ENCODE data around the gene CCNI.

The CCNI gene

DNA sequence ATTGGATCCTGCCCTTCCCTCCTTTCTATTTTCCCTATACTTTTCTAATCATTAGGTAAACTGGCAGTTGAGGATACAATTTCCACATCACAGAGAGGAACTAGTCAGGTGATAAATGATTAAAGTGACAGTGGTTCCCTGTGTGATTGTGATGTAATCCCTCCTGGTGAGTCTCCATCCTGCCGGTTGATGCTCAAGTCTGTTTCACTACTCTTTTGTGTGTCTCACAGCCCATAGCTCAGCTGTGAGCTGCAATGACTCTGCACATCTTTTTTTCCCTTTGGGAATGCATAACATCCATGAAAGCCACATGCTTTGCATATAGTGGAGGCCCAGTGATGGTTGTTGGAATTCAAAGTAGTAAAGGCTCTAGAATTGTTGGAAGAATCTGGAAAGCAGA is 60.4 kb downstream of the CCNI start:
- no peak overlapping the region for H3K27ac ChIP-seq
- TF ChIP-seq, protein P1, sequence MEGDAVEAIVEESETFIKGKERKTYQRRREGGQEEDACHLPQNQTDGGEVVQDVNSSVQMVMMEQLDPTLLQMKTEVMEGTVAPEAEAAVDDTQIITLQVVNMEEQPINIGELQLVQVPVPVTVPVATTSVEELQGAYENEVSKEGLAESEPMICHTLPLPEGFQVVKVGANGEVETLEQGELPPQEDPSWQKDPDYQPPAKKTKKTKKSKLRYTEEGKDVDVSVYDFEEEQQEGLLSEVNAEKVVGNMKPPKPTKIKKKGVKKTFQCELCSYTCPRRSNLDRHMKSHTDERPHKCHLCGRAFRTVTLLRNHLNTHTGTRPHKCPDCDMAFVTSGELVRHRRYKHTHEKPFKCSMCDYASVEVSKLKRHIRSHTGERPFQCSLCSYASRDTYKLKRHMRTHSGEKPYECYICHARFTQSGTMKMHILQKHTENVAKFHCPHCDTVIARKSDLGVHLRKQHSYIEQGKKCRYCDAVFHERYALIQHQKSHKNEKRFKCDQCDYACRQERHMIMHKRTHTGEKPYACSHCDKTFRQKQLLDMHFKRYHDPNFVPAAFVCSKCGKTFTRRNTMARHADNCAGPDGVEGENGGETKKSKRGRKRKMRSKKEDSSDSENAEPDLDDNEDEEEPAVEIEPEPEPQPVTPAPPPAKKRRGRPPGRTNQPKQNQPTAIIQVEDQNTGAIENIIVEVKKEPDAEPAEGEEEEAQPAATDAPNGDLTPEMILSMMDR (IDR thresholded peaks at IDR 0.05) = no peak
- no peak for TF ChIP-seq ZFX (IDR thresholded peaks at IDR 0.05; ENCODE audit: borderline replicate concordance)

DNA sequence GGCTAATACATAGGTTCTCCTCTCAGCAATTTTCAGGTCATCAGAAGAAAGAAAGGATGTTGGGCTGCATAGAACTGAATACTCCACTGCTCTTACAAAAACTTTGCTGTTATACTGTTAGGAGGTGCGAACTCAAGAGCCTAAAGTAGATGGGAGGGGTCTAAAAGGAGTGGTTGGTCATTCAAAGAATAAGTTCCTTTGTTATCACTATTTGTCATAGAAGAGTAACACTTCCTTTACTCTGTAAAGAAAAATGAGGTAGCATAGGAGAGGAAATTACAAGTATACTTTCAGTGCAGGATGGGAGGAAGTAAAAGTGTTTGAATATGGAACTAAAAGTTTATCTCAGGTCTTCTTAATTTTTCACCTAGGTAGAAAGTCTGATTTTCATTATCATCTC is 61.5 kb downstream of the CCNI start:
- H3K27ac ChIP-seq = no peak overlapping the region
- TF ChIP-seq ZFX (IDR thresholded peaks at IDR 0.05; ENCODE audit: borderline replicate concordance) = no peak
- TF ChIP-seq, protein P1 (IDR thresholded peaks at IDR 0.05) = no peak

DNA sequence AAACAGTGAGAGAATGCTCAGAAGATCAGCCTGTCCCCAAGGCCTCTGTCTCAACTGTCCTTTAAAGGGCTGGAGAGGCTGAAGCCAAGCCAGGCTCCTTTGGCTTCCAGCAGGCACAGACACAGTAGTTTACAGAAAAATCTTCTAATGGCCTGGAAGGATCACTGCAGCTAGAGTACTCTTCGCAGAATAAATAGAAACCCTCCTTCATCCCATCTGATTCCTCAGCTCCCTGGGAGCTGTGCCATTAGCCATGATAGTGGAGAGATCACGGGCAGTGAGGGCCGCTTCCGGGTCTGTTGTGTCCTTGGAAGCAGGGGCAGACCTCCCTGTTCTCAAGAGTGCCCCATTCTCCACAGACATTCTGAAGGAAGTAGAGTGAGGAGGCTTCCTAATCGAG is 63.1 kb downstream of the CCNI start:
- TF ChIP-seq, protein P1 (IDR thresholded peaks at IDR 0.05) = no peak
- no peak for TF ChIP-seq ZFX (IDR thresholded peaks at IDR 0.05; ENCODE audit: borderline replicate concordance)
- H3K27ac ChIP-seq = no peak overlapping the region

DNA sequence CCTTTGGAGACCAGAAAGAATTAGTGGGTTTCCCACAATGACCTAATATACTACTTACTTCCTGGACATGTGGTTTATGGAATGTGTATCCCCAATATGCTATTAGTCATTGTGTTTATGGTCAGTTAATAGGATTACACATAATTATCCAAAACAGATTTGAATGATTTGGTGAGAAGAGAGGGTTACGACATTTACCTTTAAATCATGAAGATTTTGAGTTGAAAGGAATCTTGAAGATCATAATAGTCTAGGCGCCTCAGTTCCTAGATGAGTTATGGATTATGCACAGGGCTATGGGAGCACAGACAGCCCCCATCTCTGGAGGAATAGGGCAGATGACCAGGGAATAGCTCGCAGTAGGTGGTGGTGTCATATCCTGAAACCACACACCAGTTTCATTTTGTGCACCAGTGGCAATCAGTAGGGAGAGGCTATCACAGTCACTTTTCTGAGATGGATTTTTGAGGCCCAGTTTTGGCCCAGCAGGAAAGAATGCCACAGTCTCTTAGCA is 64.9 kb downstream of the CCNI start:
- no peak overlapping the region for H3K27ac ChIP-seq
- no peak for TF ChIP-seq ZFX (IDR thresholded peaks at IDR 0.05; ENCODE audit: borderline replicate concordance)
- TF ChIP-seq, protein P1 (IDR thresholded peaks at IDR 0.05) = no peak

DNA sequence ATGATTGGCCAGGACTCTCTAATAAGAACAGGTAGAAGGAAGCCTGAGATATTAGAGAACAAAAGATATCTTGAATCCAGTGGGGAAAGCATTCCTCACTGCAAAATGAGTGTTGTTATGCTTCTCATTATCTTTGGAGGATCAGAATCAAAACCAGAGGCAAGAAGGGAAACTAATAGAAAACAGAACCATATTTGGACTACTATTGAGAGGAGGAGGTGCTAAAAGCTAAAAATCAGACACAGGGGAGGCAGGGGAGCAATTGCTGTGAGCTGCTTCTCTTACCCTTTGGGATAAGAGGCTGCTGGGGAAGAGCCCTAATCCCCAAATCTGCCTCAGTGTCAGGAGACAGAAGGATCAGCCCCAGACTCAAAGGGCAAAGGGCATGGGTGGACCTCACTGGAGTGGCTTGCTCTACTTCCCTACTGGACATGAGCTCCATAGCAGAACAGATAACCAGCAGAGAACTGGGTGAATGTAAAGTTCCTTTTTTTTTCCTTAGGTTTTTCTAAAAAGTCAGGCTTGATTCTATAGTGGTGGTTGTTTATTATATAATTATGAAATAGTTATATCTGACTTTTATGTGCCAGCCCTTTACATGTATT is 66.2 kb downstream of the CCNI start:
- no peak overlapping the region for H3K27ac ChIP-seq
- no peak for TF ChIP-seq ZFX (IDR thresholded peaks at IDR 0.05; ENCODE audit: borderline replicate concordance)
- TF ChIP-seq, protein P1 (IDR thresholded peaks at IDR 0.05) = no peak

DNA sequence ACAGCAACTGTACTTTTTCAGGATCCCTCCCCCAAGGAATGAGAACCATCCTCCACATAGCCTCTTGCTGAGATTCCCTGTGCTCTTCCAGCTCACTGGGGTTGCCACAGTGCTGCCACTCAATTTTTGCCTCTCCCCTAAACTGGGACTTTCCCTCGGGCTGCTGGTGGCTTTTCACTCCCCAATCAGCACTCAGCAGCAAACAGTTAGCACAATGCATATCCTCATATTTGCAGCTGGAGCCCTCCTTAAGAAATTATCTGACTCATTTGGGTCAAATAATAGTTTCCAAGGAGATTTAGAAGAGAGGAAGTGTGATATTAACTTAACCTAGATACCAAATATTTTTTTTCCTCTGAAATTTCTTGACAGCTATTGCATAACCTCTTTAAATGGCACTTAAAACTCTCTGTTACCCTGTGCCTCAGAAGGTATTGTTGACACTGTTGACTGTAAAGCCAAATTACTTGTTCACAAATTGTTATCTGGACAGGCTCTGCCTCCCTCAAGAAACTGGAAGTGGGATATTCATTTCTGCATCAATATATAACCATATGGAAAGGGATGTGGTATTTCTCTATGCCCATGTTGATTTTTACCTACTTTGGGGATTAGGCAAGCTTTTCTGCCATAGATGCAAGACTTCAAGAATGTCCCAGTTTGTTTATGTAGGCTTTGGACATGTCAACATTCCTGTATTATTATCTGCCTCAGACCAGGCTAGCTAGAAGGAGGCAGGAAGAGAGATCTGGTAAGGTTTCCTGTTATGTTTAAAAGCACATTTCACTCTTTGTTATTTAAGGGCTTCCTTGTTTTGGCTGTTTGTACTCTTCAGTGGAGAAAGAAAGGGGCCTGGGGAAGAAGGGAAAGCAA is 68.2 kb downstream of the CCNI start:
- TF ChIP-seq ZFX (IDR thresholded peaks at IDR 0.05; ENCODE audit: borderline replicate concordance) = no peak
- TF ChIP-seq, protein P1 (IDR thresholded peaks at IDR 0.05) = no peak
- no peak overlapping the region for H3K27ac ChIP-seq

Data from 22Rv1 (cell line).